ENCODE results near the gene RBM22.

DNA sequence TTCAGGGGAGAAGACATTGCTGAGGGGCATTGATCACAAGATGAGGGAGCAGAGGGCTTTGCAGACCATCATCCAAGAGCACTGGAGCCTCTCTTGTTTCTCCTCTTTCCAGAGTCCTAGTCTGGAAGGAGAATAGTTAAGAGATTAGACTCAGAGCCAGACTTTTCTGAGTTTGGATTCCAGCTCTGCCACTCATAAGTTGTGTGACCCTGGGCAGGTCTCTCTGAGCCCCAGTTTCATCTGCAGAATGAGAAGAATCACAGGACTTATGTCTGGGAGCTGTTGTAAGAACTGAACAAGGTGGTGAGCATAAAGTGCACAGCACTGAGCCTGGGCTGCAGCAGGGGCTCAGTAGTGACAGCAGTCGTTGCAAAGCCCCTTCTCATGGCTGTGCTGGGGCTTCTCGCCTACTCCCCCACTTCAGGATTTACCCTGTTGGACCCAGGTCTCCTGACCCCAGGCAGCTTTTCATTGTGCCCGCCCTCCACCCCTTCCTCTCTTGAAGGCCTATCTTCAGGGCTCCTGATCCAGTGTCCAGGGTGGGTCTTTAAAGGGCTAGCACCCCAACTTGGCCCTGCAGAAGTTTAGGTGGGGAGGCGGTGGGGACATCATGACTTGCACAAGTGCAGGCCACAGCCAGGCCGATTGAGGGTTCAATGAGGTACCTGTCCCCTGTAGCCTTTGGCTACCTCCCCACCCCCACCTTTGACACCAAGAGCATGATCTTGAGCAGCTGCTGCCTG, 58.9 kb downstream of the RBM22 start:
- TF ChIP-seq EP300 (IDR thresholded peaks at IDR 0.05; ENCODE audit: borderline replicate concordance) (no peak), EGR1 (IDR thresholded peaks at IDR 0.05) (no peak), CREB1 (IDR thresholded peaks at IDR 0.05; ENCODE audit: low read depth) (no peak)
- TF ChIP-seq, protein P1, sequence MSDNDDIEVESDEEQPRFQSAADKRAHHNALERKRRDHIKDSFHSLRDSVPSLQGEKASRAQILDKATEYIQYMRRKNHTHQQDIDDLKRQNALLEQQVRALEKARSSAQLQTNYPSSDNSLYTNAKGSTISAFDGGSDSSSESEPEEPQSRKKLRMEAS (IDR thresholded peaks at IDR 0.05): no peak
- TF ChIP-seq, protein P2, sequence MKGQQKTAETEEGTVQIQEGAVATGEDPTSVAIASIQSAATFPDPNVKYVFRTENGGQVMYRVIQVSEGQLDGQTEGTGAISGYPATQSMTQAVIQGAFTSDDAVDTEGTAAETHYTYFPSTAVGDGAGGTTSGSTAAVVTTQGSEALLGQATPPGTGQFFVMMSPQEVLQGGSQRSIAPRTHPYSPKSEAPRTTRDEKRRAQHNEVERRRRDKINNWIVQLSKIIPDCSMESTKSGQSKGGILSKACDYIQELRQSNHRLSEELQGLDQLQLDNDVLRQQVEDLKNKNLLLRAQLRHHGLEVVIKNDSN (IDR thresholded peaks at IDR 0.05): no peak
